Muscle layer of duodenum (tissue), 2 donors: Measurements from ENCODE around the gene ACYP2.
"Not testable (repeated sequence)": the region's sequence is repeated elsewhere in the genome, so short reads cannot be mapped to it uniquely, and the experiment has no call there.

ENCODE experiments used
- H3K27ac ChIP-seq: one replicate; pipeline ENCODE4 v1.7.0; 2013; ENCODE audit warnings: mild to moderate bottlenecking, low read length
- H3K27me3 ChIP-seq: one replicate; pipeline ENCODE4 v1.7.0; 2013; ENCODE audit warnings: low read depth, mild to moderate bottlenecking, control low read depth, low read length
- H3K36me3 ChIP-seq, 2 donors: one replicate each; pipeline ENCODE4 v1.7.0; 2013; ENCODE audit warnings: low read length in 2 of 2, control low read depth in 1 of 2, mild to moderate bottlenecking in 1 of 2; ENCODE audit not compliant: insufficient read depth in 2 of 2, control insufficient read depth in 1 of 2
- H3K4me1 ChIP-seq, 2 donors: one replicate each; pipeline ENCODE4 v1.7.0; 2013; ENCODE audit warnings: low read length in 2 of 2, mild to moderate bottlenecking in 2 of 2, control low read depth in 1 of 2, moderate library complexity in 1 of 2; ENCODE audit not compliant: insufficient read depth in 2 of 2, control insufficient read depth in 1 of 2
- H3K4me3 ChIP-seq, 2 donors: one replicate each; pipeline ENCODE4 v1.7.0; 2013; ENCODE audit warnings: low read length in 2 of 2, low read depth in 1 of 2, mild to moderate bottlenecking in 1 of 2
- H3K9me3 ChIP-seq, 2 donors: one replicate each; pipeline ENCODE4 v1.7.0; 2013; ENCODE audit warnings: low read length in 2 of 2, control low read depth in 1 of 2, mild to moderate bottlenecking in 1 of 2; ENCODE audit not compliant: control insufficient read depth in 1 of 2
- donor health status: healthy.

Gene ACYP2

DNA sequence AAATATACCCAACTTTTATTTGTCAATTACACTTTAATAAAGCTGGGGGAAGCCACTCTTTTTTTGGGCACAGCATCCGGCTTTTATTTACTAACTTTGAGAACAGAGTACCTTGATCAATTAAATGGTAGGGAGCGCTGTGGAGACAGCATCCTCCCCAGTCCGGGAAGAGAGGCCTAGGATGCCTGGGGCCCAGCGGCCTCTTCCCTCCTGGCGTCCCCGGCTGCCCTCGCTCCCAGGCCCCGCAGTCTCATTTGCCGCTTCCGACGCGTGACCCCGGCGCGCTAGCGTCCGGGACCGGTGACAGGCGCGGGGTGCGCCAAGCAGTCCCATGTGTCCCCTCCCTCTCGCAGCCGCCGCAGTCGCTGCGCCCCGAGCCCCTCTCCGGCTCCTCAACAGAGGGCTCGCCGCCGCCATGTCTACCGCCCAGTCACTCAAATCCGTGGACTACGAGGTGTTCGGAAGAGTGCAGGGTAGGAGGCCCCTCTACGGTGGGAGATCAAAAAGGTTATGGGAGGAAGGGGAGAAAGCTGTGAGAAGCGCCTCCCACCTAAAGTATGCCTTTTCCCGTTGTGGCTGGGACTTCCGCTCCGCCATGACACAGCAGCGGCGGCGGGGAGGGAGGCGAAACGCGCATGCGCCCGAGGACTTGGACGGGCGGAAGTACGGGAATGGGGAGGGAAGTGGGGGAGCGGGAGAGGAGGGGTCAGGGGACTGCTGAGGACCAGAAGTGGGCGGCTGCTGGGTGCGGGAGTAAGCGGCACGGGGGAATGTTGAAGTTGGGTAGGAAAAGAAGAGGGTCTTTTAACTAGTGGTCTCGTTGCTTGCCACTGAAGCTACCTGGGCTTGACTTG, at the start of gene ACYP2:
Gene ACYP2, plus strand, starts transcription at position 332 of the 854 bp plus-strand sequence.
- Histone ChIP-seq H3K27me3 (no peaks in the 10 kb centered on the region), H3K36me3 (peaks cover 0 to 9% of the 10 kb centered on the region in 2 donors), H3K4me1 (peaks cover 7% of the 10 kb centered on the region in 2 donors), H3K27ac (peak within 1 kb of the TSS; percentile 98), H3K4me3 (peak within 1 kb of the TSS; percentile 65 to 78), H3K9me3 (peaks cover 0 to under 1% of the 10 kb centered on the region in 2 donors)

GRCh38 chr2:54065891-54066290, 49.5 kb upstream of the ACYP2 start:
- H3K27me3 ChIP-seq, result no peaks in the 10 kb centered on the region
- H3K4me3 ChIP-seq, result no peak overlapping the region
- no peaks in the 10 kb centered on the region for H3K4me1 ChIP-seq
- no peaks in the 10 kb centered on the region for H3K9me3 ChIP-seq
- H3K36me3 ChIP-seq, result no peaks in the 10 kb centered on the region
- no peak overlapping the region for H3K27ac ChIP-seq

GRCh38 chr2:54067851-54068375, 47.5 kb upstream of the ACYP2 start:
- no peak overlapping the region for H3K4me3 ChIP-seq
- no peak overlapping the region for H3K27ac ChIP-seq
- H3K4me1 ChIP-seq, result no peaks in the 10 kb centered on the region
- H3K36me3 ChIP-seq, result no peaks in the 10 kb centered on the region
- no peaks in the 10 kb centered on the region for H3K27me3 ChIP-seq
- no peaks in the 10 kb centered on the region for H3K9me3 ChIP-seq

DNA sequence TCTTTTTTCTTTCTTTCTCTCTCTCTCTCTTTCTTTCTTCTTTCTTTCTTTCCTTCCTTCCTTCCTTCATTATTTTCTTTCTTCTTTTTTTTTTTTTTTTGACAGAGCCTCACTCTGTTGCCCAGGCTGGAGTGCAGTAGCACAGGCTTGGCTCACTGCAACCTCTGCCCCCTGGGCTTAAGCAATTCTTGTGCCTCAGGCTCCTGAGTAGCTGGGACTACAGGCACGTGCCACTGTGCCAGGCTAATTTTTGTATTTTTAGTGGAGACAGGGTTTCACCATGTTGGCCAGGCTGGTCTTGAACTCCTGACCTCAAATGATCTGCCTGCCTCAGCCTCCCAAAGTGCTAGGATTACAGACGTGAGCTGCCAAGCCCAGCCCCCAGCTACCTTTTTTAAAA, 42.9 kb upstream of the ACYP2 start:
- not testable (repeated sequence) for H3K27me3 ChIP-seq, H3K4me3 ChIP-seq, H3K36me3 ChIP-seq, H3K27ac ChIP-seq, H3K4me1 ChIP-seq, H3K9me3 ChIP-seq

GRCh38 chr2:54073796-54074195, 41.6 kb upstream of the ACYP2 start:
- Histone ChIP-seq H3K27me3 (no peaks in the 10 kb centered on the region), H3K36me3 (no peaks in the 10 kb centered on the region), H3K4me3 (no peak overlapping the region), H3K9me3 (no peaks in the 10 kb centered on the region), H3K4me1 (no peaks in the 10 kb centered on the region), H3K27ac (no peak overlapping the region)

GRCh38 chr2:54074606-54075341, 40.6 kb upstream of the ACYP2 start:
- Histone ChIP-seq H3K27ac (no peak overlapping the region), H3K4me3 (no peak overlapping the region), H3K4me1 (no peaks in the 10 kb centered on the region), H3K9me3 (no peaks in the 10 kb centered on the region), H3K36me3 (no peaks in the 10 kb centered on the region), H3K27me3 (no peaks in the 10 kb centered on the region)

- no peaks in the 10 kb centered on the region for H3K4me1 ChIP-seq
- H3K9me3 ChIP-seq, result no peaks in the 10 kb centered on the region
- H3K27ac ChIP-seq, result no peak overlapping the region
- no peaks in the 10 kb centered on the region for H3K36me3 ChIP-seq
- no peak overlapping the region for H3K4me3 ChIP-seq
- no peaks in the 10 kb centered on the region for H3K27me3 ChIP-seq
Measured at GRCh38 chr2:54076586-54076985, 38.8 kb upstream of the ACYP2 start.

DNA sequence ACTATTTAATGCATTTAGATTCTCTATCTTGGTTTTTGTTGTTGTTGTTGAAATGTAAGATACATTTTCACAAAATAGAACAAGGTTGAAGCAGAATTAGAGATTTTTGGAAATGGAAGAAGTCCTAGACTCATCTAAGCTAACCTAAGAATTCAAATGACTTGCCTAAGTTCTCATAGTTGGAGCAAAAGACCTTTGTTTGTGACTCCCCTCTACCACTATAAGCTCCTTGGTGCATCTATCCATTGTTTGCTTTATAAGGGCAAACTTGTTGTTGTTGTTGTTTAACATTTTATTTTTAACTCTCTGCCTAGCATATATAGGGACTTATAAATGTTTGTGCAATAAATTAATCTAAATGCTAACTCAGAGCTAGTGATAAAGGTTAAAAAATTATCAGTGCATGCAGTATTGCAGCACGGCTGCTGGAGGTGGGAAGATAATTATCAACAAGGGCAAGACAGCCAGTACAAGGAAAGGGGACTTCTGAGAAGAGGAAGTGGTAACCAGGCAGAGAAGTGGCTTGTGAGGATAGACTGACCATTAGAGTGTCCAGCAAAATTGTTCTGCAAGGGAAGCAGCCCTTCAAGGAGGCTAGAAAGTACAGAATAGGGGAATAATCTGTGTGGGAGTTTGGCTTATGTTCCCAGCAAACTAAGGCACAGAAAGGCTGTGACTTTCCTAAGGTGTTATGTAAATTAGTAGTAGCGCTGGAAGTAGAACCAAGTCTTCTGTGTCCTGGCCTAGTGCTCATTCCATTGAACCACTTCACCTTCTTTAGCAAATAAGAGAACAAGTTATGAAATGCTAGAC, 38.1 kb upstream of the ACYP2 start:
- H3K27me3 ChIP-seq, result no peaks in the 10 kb centered on the region
- no peaks in the 10 kb centered on the region for H3K4me1 ChIP-seq
- no peak overlapping the region for H3K27ac ChIP-seq
- no peak overlapping the region for H3K4me3 ChIP-seq
- H3K36me3 ChIP-seq, result no peaks in the 10 kb centered on the region
- no peaks in the 10 kb centered on the region for H3K9me3 ChIP-seq

- Histone ChIP-seq H3K27me3 (no peaks in the 10 kb centered on the region), H3K4me1 (no peaks in the 10 kb centered on the region), H3K4me3 (no peak overlapping the region), H3K9me3 (no peaks in the 10 kb centered on the region), H3K27ac (no peak overlapping the region), H3K36me3 (no peaks in the 10 kb centered on the region)
Measured at GRCh38 chr2:54079331-54079730, 36.1 kb upstream of the ACYP2 start.

- Histone ChIP-seq H3K27ac (no peak overlapping the region), H3K4me3 (no peak overlapping the region), H3K27me3 (no peaks in the 10 kb centered on the region), H3K9me3 (no peaks in the 10 kb centered on the region), H3K36me3 (no peaks in the 10 kb centered on the region), H3K4me1 (no peaks in the 10 kb centered on the region)
Measured at GRCh38 chr2:54081574-54081973, 33.8 kb upstream of the ACYP2 start.

DNA sequence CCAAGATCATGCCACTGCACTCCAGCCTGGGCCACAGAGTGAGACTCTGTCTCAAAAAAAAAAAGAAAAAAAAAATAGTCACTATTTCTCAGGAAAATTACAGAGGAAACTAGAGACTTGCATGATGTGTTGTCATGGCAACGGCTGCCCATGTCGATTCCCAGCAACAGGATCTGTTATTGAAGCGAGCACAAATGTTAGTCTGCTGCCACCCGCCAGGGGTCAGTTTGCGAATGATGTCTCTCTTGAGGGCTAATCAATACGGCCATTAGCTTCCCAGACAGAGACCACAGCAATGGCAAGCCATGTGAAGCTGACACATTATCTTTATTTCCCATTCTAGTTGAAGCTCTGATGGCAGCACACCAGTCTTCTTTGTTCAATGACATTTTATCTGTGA, 32.4 kb upstream of the ACYP2 start:
- Histone ChIP-seq H3K27me3 (no peaks in the 10 kb centered on the region), H3K36me3 (no peaks in the 10 kb centered on the region), H3K9me3 (no peaks in the 10 kb centered on the region), H3K4me1 (no peaks in the 10 kb centered on the region), H3K4me3 (no peak overlapping the region), H3K27ac (no peak overlapping the region)
